Skin of body (tissue), 2 donors: ENCODE data around the gene ZBTB17. TPM values are rescaled to one million over a fixed set of nuclear protein-coding genes. Genes with fewer than 3 reads are reported as not detected.
"Not testable (repeated sequence)": the region's sequence is repeated elsewhere in the genome, so short reads cannot be mapped to it uniquely, and the experiment has no call there.

Experiments used
- DNase-seq: peaks from one replicate; lab custom pipeline; 2025; lab: John Stamatoyannopoulos, UW
- total RNA-seq: library from RNA; depleted of rRNA; stranded (reverse); fragments of >200 nt; gene quantifications from one replicate; pipeline ENCODE4 v1.2.3, GENCODE V29; 2014

The ZBTB17 gene
- total RNA-seq, 1 donor from 2014 or later, result 17.6 TPM

- DNase-seq, result no peak
These were observed 36.2 kb upstream of the ZBTB17 start for GRCh38 chr1:16011936-16012589.

GRCh38 chr1:16010837-16011236 lies 34.9 kb upstream of the ZBTB17 start:
- DNase-seq, result no peak

- DNase-seq, result no peak
These were observed 33.8 kb upstream of the ZBTB17 start for GRCh38 chr1:16009678-16010077.

GRCh38 chr1:16009030-16009460 lies 33.1 kb upstream of the ZBTB17 start:
- peak; percentile 39 for DNase-seq

GRCh38 chr1:16007671-16008341 lies 31.9 kb upstream of the ZBTB17 start:
- DNase-seq, result no peak

- no peak for DNase-seq
These were observed 30.9 kb upstream of the ZBTB17 start for GRCh38 chr1:16006552-16007485.

- DNase-seq, result no peak
These were observed 30.1 kb upstream of the ZBTB17 start for GRCh38 chr1:16006010-16006409.

GRCh38 chr1:16005597-16005996 lies 29.7 kb upstream of the ZBTB17 start:
- no peak for DNase-seq

GRCh38 chr1:16001274-16001673 lies 25.4 kb upstream of the ZBTB17 start:
- not testable (repeated sequence) for DNase-seq

- no peak for DNase-seq
These were observed 23.0 kb upstream of the ZBTB17 start for GRCh38 chr1:15998929-15999328.

GRCh38 chr1:15997637-15998280 lies 21.9 kb upstream of the ZBTB17 start:
- DNase-seq, result no peak

GRCh38 chr1:15997076-15997585 lies 21.2 kb upstream of the ZBTB17 start:
- no peak for DNase-seq

- no peak for DNase-seq
These were observed 18.9 kb upstream of the ZBTB17 start for GRCh38 chr1:15994590-15995351.

- DNase-seq, result no peak
These were observed 18.2 kb upstream of the ZBTB17 start for GRCh38 chr1:15994081-15994480.

GRCh38 chr1:15993666-15994065 lies 17.8 kb upstream of the ZBTB17 start:
- DNase-seq, result no peak

- DNase-seq, result no peak
These were observed 16.9 kb upstream of the ZBTB17 start for GRCh38 chr1:15992582-15993500.

GRCh38 chr1:15992187-15992553 lies 16.3 kb upstream of the ZBTB17 start:
- DNase-seq, result no peak

- no peak for DNase-seq
These were observed 15.7 kb upstream of the ZBTB17 start for GRCh38 chr1:15991427-15992186.

GRCh38 chr1:15989776-15990175 lies 13.9 kb upstream of the ZBTB17 start:
- no peak for DNase-seq
